SK-N-SH treated with all-trans-retinoic acid at 6 μM for 48 hours (cell line): ENCODE data around the gene KCMF1.

Source experiments
- CSDC2 ChIP-seq: fragments of 250-450 bp; sonication (Bioruptor Pico); IDR thresholded peaks from 2 replicates; pipeline ENCODE4 v1.5.0; 2020; ENCODE audit warnings: mild to moderate bottlenecking, moderate library complexity
- PATZ1 ChIP-seq: fragments of 250-450 bp; sonication (Bioruptor Pico); IDR thresholded peaks from 2 replicates; pipeline ENCODE4 v1.8.0; 2020; ENCODE audit warnings: mild to moderate bottlenecking, moderate library complexity, borderline replicate concordance

- no peak for TF ChIP-seq PATZ1
- TF ChIP-seq CSDC2 (CRISPR knock-in tag) = no peak
Measured at GRCh38 chr2:84956334-84957297, 14.3 kb upstream of the KCMF1 start.
